Liver (tissue), 3 donors: ENCODE results near the gene TMEM125.

Source experiments
- FOXA1 ChIP-seq: IDR thresholded peaks from 2 replicates; pipeline ENCODE4 v1.6.1; 2016; ENCODE audit warnings: antibody characterized with exemption
- GABPA ChIP-seq, 2 donors: IDR thresholded peaks in 1 of 2; conservative IDR thresholded peaks in 1 of 2; 2 replicates each; pipeline ENCODE4 v1.6.1; 2016; ENCODE audit warnings: antibody characterized with exemption in 2 of 2, mild to moderate bottlenecking in 1 of 2, moderate library complexity in 1 of 2
- HNF4G ChIP-seq: IDR thresholded peaks from 2 replicates; pipeline ENCODE4 v1.6.1; 2016; ENCODE audit warnings: antibody characterized with exemption
- JUND ChIP-seq, 2 donors: IDR thresholded peaks; 2 replicates each; pipeline ENCODE4 v1.6.1; 2016; ENCODE audit warnings: antibody characterized with exemption in 2 of 2
- RAD21 ChIP-seq, 2 donors: IDR thresholded peaks; 2 replicates each; pipeline ENCODE4 v1.6.1; 2016; ENCODE audit warnings: antibody characterized with exemption in 2 of 2, mild to moderate bottlenecking in 2 of 2
- SP1 ChIP-seq: IDR thresholded peaks from 2 replicates; pipeline ENCODE4 v1.6.1; 2018; ENCODE audit warnings: antibody characterized with exemption, mild to moderate bottlenecking
- TAF1 ChIP-seq: conservative IDR thresholded peaks from 2 replicates; pipeline ENCODE4 v1.6.1; 2016; ENCODE audit warnings: antibody characterized with exemption, mild to moderate bottlenecking
- TF ChIP-seq, protein P1 (sequence below): fragments of 150-350 bp; IDR thresholded peaks from 2 replicates; pipeline ENCODE4 v1.5.1; 2017; ENCODE audit warnings: improper control_type of control experiment, low read depth, low read length; ENCODE audit not compliant: missing input control
- TF ChIP-seq, protein P2 (sequence below): IDR thresholded peaks from 2 replicates; pipeline ENCODE4 v1.6.1; 2016; ENCODE audit warnings: antibody characterized with exemption, mild to moderate bottlenecking
- TF ChIP-seq, protein P3 (sequence below): IDR thresholded peaks from 2 replicates; pipeline ENCODE4 v1.6.1; 2016; ENCODE audit warnings: antibody characterized with exemption
- TF ChIP-seq, protein P4 (sequence below): IDR thresholded peaks from 2 replicates; pipeline ENCODE4 v1.6.1; 2016; ENCODE audit warnings: antibody characterized with exemption
- donor health status: healthy.
- donor health status: healthy.

DNA sequence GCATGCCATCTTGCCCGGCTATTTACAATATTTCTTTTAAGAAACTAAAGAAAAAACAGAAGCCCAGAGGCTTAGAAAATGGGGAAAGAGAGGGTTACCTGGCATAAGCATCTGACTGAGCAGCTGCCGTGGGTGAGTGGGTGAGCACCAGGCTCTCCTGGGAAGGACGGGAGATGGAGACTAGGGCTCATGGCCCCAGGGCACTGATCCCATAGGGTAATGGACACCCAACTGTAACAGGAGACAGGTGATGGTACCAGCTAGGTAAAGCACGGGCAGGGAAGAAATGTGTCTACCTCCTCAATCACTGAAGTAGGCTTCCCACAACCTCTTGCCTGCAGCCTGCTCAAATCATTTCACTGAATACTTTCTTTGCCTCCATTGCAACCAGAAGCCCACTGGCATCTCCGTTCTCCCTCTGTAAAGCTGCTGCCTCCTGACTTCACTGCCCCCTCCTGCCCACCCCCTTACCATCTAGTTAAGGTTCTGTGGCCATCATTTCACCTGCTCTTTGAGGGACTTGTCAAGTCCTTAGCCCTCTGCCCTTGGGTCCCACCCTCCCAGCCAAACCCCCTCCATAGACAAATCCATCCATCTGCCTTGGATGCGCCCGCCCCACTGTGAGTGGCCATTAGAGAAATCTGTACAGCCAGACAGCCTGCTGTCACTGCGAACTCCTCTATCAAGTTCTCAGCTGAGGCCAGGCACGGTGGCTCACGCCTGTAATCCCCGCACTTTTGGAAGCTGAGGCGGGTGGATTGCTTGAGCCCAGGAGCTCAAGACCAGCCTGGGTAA, 6.2 kb downstream of the TMEM125 start:
- TF ChIP-seq, protein P1, sequence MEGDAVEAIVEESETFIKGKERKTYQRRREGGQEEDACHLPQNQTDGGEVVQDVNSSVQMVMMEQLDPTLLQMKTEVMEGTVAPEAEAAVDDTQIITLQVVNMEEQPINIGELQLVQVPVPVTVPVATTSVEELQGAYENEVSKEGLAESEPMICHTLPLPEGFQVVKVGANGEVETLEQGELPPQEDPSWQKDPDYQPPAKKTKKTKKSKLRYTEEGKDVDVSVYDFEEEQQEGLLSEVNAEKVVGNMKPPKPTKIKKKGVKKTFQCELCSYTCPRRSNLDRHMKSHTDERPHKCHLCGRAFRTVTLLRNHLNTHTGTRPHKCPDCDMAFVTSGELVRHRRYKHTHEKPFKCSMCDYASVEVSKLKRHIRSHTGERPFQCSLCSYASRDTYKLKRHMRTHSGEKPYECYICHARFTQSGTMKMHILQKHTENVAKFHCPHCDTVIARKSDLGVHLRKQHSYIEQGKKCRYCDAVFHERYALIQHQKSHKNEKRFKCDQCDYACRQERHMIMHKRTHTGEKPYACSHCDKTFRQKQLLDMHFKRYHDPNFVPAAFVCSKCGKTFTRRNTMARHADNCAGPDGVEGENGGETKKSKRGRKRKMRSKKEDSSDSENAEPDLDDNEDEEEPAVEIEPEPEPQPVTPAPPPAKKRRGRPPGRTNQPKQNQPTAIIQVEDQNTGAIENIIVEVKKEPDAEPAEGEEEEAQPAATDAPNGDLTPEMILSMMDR: no peak
- TF ChIP-seq, protein P2, sequence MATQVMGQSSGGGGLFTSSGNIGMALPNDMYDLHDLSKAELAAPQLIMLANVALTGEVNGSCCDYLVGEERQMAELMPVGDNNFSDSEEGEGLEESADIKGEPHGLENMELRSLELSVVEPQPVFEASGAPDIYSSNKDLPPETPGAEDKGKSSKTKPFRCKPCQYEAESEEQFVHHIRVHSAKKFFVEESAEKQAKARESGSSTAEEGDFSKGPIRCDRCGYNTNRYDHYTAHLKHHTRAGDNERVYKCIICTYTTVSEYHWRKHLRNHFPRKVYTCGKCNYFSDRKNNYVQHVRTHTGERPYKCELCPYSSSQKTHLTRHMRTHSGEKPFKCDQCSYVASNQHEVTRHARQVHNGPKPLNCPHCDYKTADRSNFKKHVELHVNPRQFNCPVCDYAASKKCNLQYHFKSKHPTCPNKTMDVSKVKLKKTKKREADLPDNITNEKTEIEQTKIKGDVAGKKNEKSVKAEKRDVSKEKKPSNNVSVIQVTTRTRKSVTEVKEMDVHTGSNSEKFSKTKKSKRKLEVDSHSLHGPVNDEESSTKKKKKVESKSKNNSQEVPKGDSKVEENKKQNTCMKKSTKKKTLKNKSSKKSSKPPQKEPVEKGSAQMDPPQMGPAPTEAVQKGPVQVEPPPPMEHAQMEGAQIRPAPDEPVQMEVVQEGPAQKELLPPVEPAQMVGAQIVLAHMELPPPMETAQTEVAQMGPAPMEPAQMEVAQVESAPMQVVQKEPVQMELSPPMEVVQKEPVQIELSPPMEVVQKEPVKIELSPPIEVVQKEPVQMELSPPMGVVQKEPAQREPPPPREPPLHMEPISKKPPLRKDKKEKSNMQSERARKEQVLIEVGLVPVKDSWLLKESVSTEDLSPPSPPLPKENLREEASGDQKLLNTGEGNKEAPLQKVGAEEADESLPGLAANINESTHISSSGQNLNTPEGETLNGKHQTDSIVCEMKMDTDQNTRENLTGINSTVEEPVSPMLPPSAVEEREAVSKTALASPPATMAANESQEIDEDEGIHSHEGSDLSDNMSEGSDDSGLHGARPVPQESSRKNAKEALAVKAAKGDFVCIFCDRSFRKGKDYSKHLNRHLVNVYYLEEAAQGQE: no peak
- TF ChIP-seq GABPA (IDR thresholded peaks at IDR 0.05 in 1 of 2, conservative IDR thresholded peaks at IDR 0.05 in 1 of 2) (no peak), JUND (IDR thresholded peaks at IDR 0.05) (no peak), FOXA1 (no peak), TAF1 (no peak), RAD21 (IDR thresholded peaks at IDR 0.05) (no peak), SP1 (no peak), HNF4G (no peak)
- TF ChIP-seq, protein P3, sequence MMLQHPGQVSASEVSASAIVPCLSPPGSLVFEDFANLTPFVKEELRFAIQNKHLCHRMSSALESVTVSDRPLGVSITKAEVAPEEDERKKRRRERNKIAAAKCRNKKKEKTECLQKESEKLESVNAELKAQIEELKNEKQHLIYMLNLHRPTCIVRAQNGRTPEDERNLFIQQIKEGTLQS: no peak
- TF ChIP-seq, protein P4, sequence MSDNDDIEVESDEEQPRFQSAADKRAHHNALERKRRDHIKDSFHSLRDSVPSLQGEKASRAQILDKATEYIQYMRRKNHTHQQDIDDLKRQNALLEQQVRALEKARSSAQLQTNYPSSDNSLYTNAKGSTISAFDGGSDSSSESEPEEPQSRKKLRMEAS: no peak
